Right renal cortex interstitium (tissue), 3 donors: Measurements from ENCODE around the gene RGS9BP. TPM values are rescaled to one million over a fixed set of nuclear protein-coding genes. Genes with fewer than 3 reads are reported as not detected.
A peak's percentile ranks its signal among the peaks of the same experiment; 100 is the strongest.
"Not testable (repeated sequence)": the region's sequence is repeated elsewhere in the genome, so short reads cannot be mapped to it uniquely, and the experiment has no call there.

Experiments used
- DNase-seq, 3 donors: peaks; one replicate each; pipeline ENCODE4 v3.0.0-alpha.2; 2013; ENCODE audit warnings: low read depth in 3 of 3, low spot score in 2 of 3
- polyA plus RNA-seq, 3 donors: library from polyadenylated mRNA; unstranded; fragments of 120-200 nt; gene quantifications; one replicate each; pipeline ENCODE4 v1.2.1, GENCODE V29; 2013; ENCODE audit not compliant: insufficient read length in 3 of 3

Gene RGS9BP
- polyA plus RNA-seq, 3 donors, result 0.11 to 0.34 (median 0.24) TPM

DNA sequence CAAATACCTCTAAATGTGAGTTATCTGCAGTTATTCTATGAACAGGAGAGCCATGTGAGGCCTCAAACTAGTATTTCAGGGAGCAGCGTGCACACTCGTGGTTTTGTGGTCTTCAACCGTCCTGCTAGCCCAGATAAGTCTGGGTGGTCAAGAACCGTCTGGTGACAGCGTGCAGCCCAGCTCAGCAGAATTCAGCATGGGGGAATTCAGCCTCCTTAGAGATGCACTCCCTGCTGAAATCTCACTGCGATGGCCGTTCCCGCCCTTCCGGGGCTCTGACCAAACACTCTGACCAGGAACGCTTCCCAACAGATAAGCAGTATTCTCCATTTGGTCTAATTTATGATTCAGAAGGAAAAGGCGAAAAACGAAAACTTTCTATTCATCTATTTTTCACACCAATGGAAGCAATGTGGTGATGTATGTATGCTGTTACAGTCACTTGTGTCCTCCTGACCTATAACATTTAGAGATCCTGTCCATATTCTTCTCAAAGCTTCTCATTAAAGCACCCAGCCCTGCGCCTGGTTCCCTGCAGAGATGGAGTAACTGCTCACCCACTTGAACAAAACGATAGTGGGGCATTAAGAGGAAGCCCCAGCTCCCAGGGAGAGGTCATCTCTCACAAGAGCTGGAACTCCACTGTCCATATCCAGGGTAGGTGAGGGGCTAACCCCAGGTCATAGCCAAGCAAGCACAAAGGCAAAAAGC is 3.6 kb upstream of the RGS9BP start:
- no peak for DNase-seq

DNA sequence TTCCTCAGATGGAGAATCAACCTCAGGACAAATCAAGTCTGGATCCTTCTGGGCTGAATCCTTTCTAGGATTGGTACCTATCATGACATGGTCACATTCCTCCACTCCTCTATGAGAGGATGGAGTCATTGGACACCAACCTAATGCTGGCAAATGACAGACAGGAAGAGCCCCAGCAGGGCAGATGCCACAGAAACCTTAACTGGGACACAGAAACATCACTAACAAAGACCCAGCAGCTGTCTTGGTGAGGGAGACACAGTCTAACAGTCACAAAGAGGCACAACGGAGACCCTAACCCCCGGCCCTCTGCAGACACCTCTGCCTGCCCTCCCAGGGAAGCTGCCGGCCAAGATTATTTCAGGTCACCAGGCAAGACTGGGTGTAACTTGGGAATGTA is 2.8 kb upstream of the RGS9BP start:
- no peak for DNase-seq

DNA sequence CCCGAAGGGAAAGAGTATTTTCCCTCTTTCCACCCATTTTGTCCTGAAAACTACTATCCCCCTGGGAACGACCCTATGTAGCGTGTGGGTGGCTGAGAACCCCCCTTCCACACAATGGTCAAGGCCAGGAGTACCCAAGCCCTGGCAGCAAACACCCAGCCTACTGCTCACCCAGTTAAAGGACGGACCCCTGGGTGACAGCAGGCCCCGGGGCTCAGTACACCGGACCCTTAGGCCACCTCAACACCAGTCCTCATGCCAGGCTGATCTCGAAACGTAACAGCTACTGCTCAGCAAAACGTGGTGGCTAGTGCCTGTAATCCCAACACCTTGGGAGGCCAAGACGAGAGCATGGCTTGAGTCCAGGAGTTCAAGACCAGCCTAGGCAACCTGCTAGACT is 2.1 kb upstream of the RGS9BP start:
- DNase-seq, result no peak

DNA sequence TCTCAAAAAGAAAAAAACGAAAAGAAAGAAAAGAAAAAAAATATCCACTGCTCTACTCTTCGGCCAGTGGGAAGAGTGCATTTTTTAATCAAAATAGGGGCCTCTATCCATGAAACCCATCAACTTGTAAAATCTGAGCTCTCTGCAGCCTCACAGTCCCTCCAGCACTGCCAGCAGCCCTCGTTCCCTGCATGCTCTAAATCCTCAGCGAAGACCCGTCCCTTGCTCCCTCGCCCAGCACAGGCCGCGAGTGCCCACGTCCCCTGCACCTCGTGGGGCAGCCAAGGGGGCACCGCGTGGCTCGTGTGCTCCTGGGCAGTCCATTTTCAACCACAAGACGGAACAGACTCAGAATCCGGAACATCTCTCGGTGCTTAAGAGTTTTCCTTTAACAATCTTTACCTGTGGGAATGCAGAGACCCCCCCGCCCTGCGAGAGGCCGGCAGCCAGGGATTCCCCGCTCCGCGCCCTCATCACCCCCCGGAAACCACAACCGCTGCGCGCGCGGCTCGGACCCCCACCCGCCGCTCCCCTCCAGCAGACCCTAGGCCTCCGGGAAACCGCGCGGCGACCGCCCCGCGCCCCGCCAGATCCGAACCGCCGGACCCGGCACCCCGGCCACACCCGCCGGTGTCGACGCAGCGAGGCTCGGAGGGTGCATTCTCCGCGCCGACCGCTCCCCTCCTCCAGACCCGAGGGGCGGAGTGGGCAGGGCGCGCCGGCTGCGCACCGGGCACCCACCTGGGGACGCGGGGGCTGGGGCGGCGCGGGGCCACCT is 1.3 kb upstream of the RGS9BP start:
- no peak for DNase-seq

DNA sequence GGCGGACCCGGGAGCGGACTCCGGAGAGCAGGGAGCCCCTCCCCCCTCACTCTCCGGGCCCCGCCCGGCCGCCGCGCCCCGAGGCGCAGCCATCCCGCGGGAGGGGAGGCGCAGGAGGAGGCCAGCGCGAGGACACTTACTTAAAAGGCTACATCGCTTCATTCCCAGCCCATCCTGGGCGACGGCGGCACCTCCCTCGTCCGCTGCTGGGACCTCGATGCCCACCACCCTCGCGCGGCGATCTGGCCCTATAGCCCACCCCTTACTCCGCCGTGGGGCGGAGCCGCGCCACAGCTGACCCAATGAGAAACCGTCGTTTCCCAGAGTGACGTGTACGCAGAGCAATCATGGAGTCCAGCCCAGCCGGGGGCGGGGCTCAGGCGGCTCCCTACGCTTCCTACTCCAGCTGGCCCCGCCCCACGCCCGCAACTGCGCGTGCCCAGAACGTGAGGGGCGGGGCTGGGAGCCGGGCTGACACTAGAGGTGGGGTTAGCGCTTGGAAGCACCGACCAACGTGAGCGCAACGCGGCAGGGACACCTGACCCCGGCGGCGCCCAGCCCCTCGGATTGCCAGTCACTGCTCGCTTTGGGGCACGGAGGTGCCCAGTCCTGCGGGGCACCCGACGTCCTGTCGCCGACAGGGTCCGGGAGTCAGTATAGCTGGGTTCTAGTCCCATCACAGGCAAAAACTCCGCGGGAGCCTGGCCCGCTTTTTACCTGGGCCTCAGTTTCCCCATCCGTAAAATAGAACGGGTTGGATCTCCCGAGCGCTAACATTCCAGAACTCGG is 523 bp upstream of the RGS9BP start, which contains the start of gene ANKRD27:
TSS of gene ANKRD27 (minus strand) at position 250 of the 789 bp plus-strand sequence. CDS start 16,165 bp downstream, outside the sequence.
- DNase-seq, result peak; percentile 96 to 98 (median 96)

DNA sequence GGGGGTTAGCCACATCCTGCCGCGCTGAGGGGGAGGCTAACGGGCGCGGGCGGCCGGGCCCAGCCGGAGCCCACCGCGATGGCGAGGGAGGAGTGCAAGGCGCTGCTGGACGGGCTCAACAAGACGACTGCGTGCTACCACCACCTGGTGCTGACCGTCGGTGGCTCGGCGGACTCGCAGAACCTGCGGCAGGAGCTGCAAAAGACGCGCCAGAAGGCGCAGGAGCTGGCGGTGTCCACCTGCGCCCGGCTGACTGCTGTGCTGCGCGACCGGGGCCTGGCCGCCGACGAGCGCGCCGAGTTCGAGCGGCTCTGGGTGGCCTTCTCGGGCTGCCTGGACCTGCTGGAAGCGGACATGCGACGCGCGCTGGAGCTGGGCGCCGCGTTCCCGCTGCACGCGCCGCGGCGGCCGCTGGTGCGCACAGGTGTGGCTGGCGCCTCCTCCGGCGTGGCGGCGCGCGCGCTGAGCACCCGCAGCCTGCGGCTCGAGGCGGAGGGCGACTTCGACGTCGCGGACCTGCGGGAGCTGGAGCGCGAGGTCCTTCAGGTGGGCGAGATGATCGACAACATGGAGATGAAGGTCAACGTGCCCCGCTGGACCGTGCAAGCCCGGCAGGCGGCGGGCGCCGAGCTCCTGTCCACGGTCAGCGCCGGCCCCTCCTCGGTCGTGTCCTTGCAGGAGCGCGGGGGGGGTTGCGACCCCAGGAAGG is 692 bp downstream of the RGS9BP start:
- no peak for DNase-seq

DNA sequence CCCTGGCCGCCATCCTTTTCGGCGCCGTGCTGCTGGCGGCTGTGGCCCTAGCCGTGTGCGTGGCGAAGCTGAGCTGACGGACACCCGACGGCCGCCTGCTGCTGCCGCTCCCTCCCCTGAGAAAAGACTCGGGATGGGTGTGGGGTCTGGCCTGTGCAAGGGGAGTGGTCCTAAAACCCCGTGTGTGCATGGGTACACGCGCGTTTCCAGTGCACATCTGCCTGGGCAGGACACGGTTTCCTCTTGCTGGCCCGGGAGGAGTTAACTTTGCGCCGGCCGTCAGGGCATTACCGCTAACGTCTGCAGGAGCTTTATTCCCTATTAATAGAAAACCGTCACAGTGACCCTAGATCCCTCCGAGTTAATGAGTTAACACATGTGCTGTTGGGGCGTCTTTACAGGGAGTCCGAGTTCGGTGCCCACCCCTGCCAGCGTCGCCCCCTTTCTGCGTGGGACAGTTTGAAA is 1.3 kb downstream of the RGS9BP start:
- no peak for DNase-seq

DNA sequence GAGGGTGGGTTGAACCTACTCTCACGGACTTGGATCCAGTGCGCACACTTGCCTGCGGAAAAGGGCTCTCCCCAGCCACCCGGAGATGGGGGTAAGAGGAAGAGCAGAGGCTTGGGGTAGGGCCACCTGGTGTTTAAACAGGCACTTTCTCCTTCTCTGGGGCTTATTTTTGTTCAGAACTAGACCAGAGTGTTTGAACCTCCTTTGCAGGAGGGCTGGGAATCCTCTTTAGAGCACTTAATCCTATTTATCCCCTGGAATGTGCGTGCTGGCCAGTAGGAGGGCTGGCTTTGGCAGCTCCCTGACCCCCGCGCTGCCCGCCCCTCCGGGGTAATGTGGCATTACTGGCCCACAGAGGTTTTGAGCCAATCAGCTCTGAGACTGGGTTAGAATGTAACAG is 2.0 kb downstream of the RGS9BP start:
- no peak for DNase-seq

DNA sequence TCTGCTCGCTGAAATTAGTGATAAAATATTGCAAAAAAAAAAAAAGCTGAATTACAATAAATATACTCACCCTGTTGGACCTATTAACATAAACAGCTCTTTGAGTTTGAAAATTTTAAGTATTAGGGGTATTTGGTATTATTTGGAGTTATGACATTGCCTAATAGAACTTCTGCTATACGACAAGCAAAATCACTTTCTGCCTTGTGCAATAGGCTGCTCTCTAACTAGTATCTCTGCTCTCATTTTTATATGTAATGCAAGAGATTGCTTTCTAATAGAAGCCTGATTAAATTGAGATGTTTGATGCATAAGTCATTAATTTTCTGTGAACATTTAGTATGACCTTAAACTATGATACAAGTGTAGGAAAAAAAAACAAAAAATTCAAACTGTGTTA is 5.3 kb downstream of the RGS9BP start:
- no peak for DNase-seq

DNA sequence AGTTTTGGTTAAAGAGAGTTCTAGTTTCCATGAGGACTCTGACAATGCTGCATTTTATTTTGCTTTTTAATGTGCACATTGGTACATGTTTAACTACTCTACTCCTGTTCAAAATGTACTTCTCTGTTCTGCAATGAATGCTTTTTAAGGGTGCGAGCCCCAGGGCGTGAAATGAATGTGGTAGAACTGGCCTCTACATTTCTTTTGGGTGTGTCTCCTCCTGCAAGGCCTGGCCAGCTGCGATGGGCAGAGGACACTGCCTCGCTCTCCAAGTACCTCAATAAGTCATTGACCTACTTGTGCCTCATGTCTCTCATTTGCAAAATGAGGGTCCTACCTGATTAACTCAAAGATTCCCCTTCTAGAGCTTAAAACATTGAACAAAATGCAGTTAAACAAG is 6.7 kb downstream of the RGS9BP start:
- no peak for DNase-seq

DNA sequence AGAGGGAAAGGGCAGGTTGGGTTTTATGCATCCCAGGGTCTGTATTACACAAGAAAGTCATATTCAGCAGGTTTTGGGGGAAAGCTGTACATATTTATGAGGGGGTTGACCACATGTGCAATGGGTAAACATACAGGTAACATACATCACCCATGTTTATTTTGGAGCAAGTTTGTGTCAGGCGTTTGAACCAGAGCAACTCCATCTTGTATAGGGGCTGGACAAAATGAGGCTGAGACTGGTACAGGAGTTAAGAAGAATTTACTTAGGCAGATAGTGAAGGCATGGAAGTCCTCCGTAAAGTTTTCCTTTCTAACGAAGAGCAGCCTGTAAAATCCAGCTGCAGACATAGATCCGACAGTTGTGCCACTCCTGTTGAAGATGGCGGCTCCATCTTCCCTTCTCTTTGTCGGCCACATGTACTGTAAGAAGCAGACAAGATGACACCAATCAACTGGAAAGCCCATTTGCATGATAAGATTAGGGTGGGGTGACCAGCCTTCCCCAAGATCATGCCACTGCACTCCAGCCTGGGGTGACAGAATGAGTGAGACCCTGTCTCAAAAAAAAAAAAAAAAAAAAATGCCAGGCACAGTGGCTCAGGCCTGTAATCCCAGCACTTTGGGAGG is 11.3 kb downstream of the RGS9BP start:
- DNase-seq, result no peak

DNA sequence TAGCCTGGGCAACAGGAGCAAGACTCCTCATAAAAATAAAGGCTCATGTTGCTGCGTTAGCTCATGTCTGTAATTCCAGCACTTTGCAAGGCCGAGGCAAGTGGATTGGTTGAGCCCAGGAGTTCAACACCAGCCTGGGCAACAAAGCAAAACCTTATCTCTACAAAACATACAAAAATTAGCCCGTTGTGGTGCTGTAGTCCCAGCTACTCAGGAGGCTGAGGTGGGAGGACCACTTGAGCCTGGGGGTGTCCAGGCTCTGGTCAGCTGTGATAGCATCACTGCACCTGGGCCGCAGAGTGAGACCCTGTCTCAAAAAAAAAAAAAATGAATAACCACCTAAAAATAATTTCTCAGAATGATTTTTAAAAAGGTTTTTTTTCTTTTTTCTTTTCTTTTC is 12.0 kb downstream of the RGS9BP start:
- no peak for DNase-seq

DNA sequence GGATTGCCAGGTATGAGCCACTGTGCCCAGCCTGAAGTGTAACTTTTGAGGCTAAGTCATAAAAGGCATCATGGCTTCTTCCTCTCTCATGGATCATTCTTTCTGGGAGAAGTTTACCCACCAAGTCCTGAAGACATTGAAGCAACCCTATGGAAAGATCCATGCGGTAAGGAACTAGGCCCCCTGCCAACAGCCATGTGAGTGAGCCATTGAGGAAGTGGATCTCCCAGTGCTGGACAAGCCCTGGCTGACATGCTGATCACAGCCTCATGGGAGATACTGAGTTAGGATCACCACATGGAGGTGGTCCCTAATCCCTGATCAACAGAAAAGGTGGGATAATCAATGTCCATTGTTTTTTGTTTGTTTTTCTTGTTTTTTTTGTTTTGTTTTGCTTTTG is 12.7 kb downstream of the RGS9BP start:
- DNase-seq, result no peak

DNA sequence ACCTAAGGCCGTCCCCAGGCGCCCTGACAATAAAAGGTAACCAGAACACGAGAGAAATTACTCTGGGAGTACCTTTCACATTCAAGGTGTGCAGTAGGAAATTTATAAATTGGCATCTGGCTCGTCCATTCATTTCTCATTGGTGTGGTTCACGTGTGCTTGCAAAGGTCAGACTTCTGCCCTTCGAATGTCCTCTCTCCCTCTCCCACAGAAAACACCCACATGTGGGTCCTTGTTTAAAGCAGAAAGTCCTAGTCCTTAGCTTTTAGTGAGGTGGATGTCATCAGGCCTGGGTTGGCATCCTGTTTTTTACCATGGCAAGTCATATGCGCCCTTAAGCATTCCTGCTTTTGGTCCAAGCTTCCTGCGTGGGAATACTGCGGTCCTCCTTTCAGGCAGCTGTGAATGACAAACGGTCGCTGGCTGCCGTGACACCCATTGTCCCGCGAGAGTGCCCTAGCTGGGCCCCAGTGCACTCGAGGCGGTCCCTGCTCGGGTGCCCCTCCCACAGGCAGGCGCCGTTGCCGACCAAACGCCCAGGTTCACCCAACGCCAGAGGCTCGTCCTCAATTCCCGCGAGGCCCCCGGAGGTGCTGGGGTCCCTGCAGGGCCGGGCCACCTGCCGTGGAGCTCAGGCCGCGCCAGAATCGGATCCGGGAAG is 15.8 kb downstream of the RGS9BP start, which contains the start of gene NUDT19:
TSS of gene NUDT19 (plus strand) at position 531 of the 661 bp plus-strand sequence. CDS start 140 bp downstream, outside the sequence.
- DNase-seq, result peak in 2 of 3 donors; percentile 48 to 73

DNA sequence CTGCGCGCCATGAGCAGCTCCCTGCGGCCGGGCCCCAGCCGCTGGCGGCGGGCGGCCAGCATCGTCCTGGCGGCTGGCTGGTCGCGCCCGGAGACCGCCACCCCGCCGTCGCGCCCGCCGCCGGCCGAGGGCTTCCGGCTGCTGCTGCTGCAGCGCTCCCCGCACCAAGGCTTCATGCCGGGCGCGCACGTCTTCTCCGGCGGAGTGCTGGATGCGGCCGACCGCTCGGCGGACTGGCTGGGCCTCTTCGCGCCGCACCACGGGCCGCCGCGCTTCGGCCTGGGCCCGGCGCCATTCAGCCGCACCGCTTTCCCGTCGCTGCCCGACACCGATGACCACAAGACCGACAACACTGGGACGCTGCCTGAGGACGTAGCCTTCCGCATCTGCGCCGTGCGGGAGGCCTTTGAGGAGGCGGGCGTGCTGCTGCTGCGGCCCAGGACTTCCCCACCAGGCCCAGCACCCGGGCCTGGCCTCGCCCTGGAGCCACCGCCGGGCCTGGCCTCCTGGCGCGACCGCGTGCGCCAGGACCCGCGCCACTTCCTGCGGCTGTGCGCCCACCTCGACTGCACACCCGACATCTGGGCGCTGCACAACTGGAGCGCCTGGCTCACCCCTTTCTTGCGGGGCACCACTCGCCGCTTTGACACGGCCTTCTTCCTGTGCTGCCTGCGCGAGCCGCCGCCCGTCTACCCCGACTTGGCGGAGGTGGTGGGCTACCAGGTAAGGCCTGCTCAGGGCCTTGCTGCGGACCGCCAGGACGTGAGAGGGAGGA is 16.5 kb downstream of the RGS9BP start:
- DNase-seq, result no peak

DNA sequence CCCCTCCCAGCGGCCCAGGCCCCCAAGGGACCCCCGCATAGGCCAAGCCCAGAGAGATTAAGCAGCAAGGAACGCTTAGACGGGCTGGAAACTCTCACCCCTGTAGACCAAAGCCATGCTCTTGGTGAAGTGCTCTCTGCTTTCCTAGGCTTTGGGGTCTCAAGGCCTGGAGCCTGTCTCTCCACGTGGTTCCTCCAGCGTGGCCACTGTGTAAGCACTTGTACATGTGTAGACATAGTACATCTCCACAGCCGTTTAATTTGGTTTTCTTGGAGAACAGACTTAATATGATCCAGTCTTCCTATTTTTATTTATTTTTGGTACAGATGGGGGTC is 17.0 kb downstream of the RGS9BP start:
- no peak for DNase-seq

DNA sequence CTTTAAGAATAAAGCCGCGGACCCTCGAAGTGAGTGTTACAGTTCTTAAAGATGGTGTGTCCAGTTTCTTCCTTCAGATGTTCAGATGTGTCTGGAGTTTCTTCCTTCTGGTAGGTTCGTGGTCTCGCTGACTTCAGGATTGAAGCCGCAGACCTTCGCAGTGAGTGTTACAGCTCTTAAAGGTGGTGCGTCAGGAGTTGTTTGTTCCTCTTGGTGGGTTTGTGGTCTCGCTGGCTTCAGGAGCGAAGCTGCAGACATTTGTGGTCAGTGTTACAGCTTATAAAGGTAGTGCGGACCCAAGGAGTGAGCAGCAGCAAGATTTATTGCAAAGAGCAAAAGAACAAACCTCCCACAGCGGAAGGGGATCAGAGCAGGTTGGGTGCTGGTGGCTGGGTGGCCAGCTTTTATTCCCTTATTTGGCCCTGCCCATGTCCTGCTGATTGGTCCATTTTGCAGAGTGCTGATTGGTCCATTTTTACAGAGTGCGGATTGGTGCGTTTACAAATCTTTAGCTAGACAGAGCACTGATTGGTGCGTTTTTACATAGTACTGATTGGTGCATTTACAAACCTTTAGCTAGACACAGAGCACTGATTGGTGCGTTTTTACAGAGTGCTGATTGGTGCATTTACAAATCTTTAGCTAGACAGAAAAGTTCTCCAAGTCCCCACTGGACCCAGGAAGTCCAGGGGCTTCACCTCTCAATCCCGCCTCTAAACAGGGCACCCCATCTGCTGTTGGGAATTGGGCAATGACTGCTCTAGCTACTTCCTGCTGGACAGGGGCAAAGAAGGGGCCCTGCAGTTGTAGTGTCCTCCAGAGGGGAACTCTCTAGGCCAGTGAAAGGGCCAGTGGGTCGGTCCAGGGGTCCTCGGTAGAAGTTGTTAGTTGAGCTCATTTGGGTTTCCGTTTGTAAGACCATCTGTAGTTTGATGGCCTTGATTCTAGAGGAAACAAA is 17.8 kb downstream of the RGS9BP start:
- DNase-seq, result not testable (repeated sequence)

DNA sequence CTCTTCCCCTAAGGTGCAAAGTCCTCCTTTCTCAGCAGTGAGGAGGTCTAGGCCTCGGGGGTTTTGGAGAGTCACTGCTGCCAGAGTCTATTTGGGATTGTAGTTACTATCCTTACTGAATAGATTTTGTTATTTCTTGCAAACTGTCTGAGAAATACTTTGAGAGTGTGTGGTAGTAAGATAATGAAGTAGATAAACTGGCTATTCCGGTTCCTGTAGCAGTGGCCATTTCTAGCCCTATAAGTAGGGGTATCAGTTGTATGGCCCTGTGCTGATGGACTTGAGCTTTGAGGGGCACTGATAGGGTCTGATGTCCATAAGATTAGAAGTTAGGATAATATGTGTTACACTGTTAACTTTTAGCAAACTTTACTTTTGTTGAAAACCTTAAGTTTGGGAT is 18.7 kb downstream of the RGS9BP start:
- not testable (repeated sequence) for DNase-seq
